ENCODE measurements around the gene ASZ1.

GRCh38 chr7:117408831-117409230 lies 18.5 kb downstream of the ASZ1 start:
- no peak for TF ChIP-seq EZH2 (IDR thresholded peaks at IDR 0.05; ENCODE audit: borderline replicate concordance, insufficient read depth, low read depth, low read length, poor library complexity, severe bottlenecking)
- no peak for TF ChIP-seq CTCF (IDR thresholded peaks at IDR 0.05)

Data from B cell (primary cell).